OCI-LY3 (cell line): ENCODE data around the gene TENM4.

Source experiments
- EZH2phosphoT487 ChIP-seq: fragments of 200-600 bp; shearing (Covaris generic); IDR thresholded peaks from 2 replicates; pipeline ENCODE4 v1.6.1; 2018; ENCODE audit warnings: antibody characterized with exemption, mixed run types, low read depth
- TF ChIP-seq, protein P1 (sequence below): fragments of 200-600, 300-600 bp; sonication (generic); IDR thresholded peaks from 2 replicates; pipeline ENCODE4 v1.5.1; 2014; ENCODE audit warnings: antibody characterized with exemption, low read length, low read depth

DNA sequence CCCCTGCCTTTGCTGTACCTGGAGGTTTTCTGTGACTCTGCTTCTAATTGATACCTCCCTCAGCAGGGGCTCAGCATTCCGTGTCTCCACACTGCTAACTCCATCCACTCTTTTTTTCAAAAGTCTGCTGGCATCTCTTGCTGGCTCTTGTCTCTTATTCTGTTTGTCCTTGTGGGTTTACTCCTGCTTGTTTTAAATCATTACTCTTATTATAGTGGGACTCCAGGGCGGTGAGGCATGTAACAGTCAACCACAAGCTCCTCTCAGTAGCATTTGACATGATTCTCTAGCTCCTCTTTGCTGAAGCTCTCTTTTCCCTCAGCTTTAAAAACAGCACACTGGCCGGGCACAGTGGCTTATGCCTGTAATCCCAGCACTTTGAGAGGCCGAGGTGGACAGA is 605.9 kb downstream of the TENM4 start:
- TF ChIP-seq, protein P1, sequence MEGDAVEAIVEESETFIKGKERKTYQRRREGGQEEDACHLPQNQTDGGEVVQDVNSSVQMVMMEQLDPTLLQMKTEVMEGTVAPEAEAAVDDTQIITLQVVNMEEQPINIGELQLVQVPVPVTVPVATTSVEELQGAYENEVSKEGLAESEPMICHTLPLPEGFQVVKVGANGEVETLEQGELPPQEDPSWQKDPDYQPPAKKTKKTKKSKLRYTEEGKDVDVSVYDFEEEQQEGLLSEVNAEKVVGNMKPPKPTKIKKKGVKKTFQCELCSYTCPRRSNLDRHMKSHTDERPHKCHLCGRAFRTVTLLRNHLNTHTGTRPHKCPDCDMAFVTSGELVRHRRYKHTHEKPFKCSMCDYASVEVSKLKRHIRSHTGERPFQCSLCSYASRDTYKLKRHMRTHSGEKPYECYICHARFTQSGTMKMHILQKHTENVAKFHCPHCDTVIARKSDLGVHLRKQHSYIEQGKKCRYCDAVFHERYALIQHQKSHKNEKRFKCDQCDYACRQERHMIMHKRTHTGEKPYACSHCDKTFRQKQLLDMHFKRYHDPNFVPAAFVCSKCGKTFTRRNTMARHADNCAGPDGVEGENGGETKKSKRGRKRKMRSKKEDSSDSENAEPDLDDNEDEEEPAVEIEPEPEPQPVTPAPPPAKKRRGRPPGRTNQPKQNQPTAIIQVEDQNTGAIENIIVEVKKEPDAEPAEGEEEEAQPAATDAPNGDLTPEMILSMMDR: no peak
- no peak for TF ChIP-seq EZH2phosphoT487
